Spinal cord (tissue), 10 donors: Measurements from ENCODE around the gene TTYH3. TPM values are rescaled to one million over a fixed set of nuclear protein-coding genes. Genes with fewer than 3 reads are reported as not detected.

Source experiments
- DNase-seq, 6 donors: peaks; one replicate each; pipeline versions ENCODE4 v3.0.0 to v3.0.0-alpha.2; 2013 to 2015; ENCODE audit warnings: low spot score in 6 of 6, low read depth in 4 of 6
- H3K27ac ChIP-seq: one replicate; pipeline ENCODE4 v1.5.1; 2013; ENCODE audit warnings: low read depth, low read length, control low read depth
- H3K27me3 ChIP-seq: one replicate; pipeline ENCODE4 v1.6.1; 2013; ENCODE audit warnings: low read length; ENCODE audit not compliant: control insufficient read depth, insufficient read depth
- H3K36me3 ChIP-seq: one replicate; pipeline ENCODE4 v1.6.1; 2013; ENCODE audit warnings: low read length; ENCODE audit not compliant: control insufficient read depth, insufficient read depth
- H3K4me1 ChIP-seq: one replicate; pipeline ENCODE4 v1.6.1; 2013; ENCODE audit warnings: low read length; ENCODE audit not compliant: control insufficient read depth, insufficient read depth
- H3K4me3 ChIP-seq: one replicate; pipeline ENCODE4 v1.5.1; 2013; ENCODE audit warnings: low read depth, low read length, control low read depth
- H3K9me3 ChIP-seq: one replicate; pipeline ENCODE4 v1.6.1; 2013; ENCODE audit warnings: low read length; ENCODE audit not compliant: control insufficient read depth, insufficient read depth
- WGBS: methylation state at CpG from one replicate; pipeline ENCODE4 v1.1.5; 2013; ENCODE audit warnings: missing lambda C conversion rate; ENCODE audit not compliant: insufficient coverage; 5-methylcytosine and 5-hydroxymethylcytosine counted together
- long read RNA-seq, 4 donors: transcript quantifications; one replicate each; lab custom pipeline, GENCODE V29; 2026
- polyA plus RNA-seq, 2 donors: library from polyadenylated mRNA; unstranded; fragments of 120-200 nt; gene quantifications; one replicate each; pipeline ENCODE4 v1.2.1, GENCODE V29; 2013; ENCODE audit not compliant: insufficient read length in 2 of 2
- total RNA-seq, 2 donors: library from RNA; depleted of rRNA in 1 of 2; stranded (reverse); fragments of 120-200 nt in 1 of 2; fragments of >200 nt in 1 of 2; gene quantifications; one replicate each; pipeline versions ENCODE4 v1.2.3 to v1.2.4, GENCODE V29; 2013 to 2014
- donor health status: healthy.

TTYH3 gene
- total RNA-seq (10 to 100 TPM; 26.1 to 31.8 TPM), polyA plus RNA-seq (100 to 1,000 TPM; 209 to 218 TPM)
- long read RNA-seq, donor 1, full-length matches to known transcripts: 32 of 38 reads
- long read RNA-seq, donor 1, partial matches to known transcripts: 6 of 38 reads
- long read RNA-seq, donor 1, other reads (novel, unspliced or antisense): 0 of 38 reads
- long read RNA-seq, donor 2, full-length matches to known transcripts: 21 of 54 reads
- long read RNA-seq, donor 2, partial matches to known transcripts: 33 of 54 reads
- long read RNA-seq, donor 2, other reads (novel, unspliced or antisense): 0 of 54 reads
- long read RNA-seq, donor 3, full-length matches to known transcripts: 15 of 98 reads
- long read RNA-seq, donor 3, partial matches to known transcripts: 83 of 98 reads
- long read RNA-seq, donor 3, other reads (novel, unspliced or antisense): 0 of 98 reads
- long read RNA-seq, donor 4, full-length matches to known transcripts: 23 of 38 reads
- long read RNA-seq, donor 4, partial matches to known transcripts: 15 of 38 reads
- long read RNA-seq, donor 4, other reads (novel, unspliced or antisense): 0 of 38 reads

DNA sequence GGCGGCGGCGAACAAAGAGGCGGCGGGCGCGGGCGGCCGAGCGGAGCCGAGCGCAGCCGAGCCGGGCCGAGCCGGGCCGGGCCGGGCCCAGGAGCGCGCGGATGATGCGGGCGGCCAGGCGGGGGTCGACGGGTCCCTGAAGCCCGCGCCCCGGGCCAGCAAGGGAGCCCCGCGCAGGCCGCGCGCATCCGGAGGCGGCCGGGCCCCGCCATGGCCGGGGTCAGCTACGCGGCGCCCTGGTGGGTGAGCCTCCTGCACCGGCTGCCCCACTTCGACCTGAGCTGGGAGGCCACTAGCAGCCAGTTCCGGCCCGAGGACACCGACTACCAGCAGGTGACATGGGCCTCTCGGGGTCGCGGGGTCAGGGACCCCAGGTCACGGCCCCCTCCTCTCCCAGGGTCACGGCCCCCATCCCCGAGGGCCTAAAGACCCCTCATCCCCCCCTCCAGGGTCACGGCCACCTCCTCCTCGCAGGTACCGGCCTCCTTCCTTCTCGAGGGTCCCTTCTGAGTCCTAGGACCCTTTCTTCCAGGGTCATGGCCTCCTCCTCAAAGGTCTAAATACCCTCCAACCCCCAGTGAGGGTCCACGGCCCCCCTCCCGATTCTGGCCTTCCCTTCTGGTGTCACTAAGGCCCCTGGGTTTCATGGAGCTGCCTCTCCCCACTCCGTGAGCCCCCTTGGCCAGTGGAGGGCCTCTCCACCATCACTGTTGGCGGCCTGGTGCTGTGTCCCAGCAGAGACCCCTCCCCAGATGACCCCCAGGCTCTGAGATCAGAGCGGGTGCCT, at the start of gene TTYH3:
TTYH3 (plus strand) TSS at position 41 of the 787 bp plus-strand sequence; CDS start at position 211, 170 bp downstream.
- peak in 1 of 6 donors; percentile 49 for DNase-seq
- WGBS: under 1% methylated on average over 62 of the region's 62 CpGs
- Histone ChIP-seq H3K4me3 (peak within 1 kb of the TSS; percentile 73), H3K4me1 (peaks cover 79% of the 10 kb centered on the region), H3K27me3 (no peaks in the 10 kb centered on the region), H3K36me3 (peaks cover 36% of the 10 kb centered on the region), H3K9me3 (no peaks in the 10 kb centered on the region), H3K27ac (peak within 1 kb of the TSS; percentile 89)

DNA sequence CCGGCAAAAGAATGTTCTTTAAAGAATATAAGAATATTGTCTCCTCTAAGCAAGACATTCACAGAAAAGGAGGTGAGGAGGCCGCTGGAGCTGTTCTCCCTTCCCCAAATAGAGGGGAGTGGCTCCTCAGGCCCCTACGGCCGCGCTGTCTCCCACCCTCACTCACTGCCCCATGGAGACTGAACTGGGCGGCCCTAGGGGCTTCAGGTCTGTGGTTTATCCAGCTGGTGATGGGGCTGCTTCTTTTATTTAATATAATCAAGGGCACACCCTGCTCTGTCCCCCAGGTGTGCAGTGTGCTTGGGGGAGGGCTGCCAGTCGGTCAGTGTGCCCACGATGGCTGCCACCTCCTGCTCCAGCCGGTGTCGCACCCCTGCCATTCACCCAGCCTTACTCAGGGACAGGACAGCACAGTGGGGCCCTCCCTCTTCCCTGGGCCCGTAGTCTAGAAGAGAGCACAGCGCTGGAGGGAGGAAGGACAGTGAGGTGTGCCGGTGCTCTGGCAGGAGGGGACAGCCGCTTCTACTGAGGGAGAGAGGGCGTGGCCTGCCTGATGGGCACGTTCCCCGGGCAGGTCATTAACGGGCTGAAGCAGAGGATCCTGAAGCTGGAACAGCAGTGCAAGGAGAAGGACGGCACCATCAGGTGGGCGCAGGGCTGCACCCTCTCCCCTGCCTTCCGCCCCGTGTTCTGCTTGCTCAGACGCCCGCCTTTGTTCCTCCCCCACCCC, 49.6 kb upstream of the TTYH3 start:
- no peaks in the 10 kb centered on the region for H3K9me3 ChIP-seq
- no peak overlapping the region for H3K4me3 ChIP-seq
- 66% methylated on average over 9 of the region's 24 CpGs for WGBS
- H3K4me1 ChIP-seq: peaks cover 5% of the 10 kb centered on the region
- DNase-seq: no peak
- H3K27ac ChIP-seq: no peak overlapping the region
- peaks cover 64% of the 10 kb centered on the region for H3K36me3 ChIP-seq
- H3K27me3 ChIP-seq: no peaks in the 10 kb centered on the region

GRCh38 chr7:2583798-2584580, 47.8 kb upstream of the TTYH3 start:
- DNase-seq: no peak
- H3K27ac ChIP-seq: no peak overlapping the region
- H3K4me1 ChIP-seq: peaks cover 5% of the 10 kb centered on the region
- H3K27me3 ChIP-seq: no peaks in the 10 kb centered on the region
- WGBS: 91% methylated on average over 32 of the region's 54 CpGs
- H3K9me3 ChIP-seq: no peaks in the 10 kb centered on the region
- peaks cover 69% of the 10 kb centered on the region for H3K36me3 ChIP-seq
- H3K4me3 ChIP-seq: no peak overlapping the region

GRCh38 chr7:2585446-2585845, 46.3 kb upstream of the TTYH3 start:
- 93% methylated on average over 19 of the region's 19 CpGs for WGBS
- H3K36me3 ChIP-seq: peaks cover 74% of the 10 kb centered on the region
- no peaks in the 10 kb centered on the region for H3K9me3 ChIP-seq
- no peaks in the 10 kb centered on the region for H3K27me3 ChIP-seq
- no peak overlapping the region for H3K4me3 ChIP-seq
- peaks cover 5% of the 10 kb centered on the region for H3K4me1 ChIP-seq
- H3K27ac ChIP-seq: no peak overlapping the region
- DNase-seq: no peak

DNA sequence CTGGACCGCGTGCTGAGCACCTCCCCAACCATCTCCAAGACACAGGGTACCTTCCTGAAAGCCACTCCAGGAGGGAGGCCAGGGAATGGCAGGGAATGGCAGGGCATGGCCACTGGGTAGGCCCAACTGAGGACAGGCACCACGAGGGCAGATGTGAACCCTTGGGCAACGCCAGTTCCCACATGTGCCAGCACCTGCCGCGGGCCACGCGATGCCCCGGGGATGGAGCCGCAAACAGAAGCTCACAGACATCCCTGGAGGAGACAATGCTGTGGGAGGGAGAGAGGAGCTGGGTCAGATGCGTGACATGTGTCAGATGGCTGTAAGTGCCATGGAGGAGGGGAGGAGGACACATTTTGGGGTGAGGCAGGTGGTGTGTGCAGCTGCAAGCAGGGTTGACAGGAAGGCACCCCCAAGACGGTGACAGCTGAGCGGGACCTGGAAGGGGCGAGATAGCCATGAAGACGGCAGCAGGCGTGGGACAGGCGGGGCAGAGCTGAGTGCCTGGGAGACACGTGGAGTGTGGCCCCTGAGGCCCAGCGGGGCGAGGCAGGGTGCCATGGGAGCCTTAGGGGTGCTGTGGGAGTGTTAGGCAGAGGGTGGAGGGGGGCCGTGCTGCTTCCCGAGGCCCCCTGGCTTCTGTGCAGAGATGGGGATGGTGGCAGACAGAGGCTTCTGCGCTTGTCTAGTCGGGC, 45.3 kb upstream of the TTYH3 start:
- Histone ChIP-seq H3K27ac (no peak overlapping the region), H3K4me1 (peaks cover 5% of the 10 kb centered on the region), H3K9me3 (no peaks in the 10 kb centered on the region), H3K36me3 (peaks cover 82% of the 10 kb centered on the region), H3K27me3 (no peaks in the 10 kb centered on the region), H3K4me3 (no peak overlapping the region)
- 91% methylated on average over 24 of the region's 24 CpGs for WGBS
- DNase-seq: no peak

- H3K9me3 ChIP-seq: no peaks in the 10 kb centered on the region
- H3K4me3 ChIP-seq: no peak overlapping the region
- DNase-seq: no peak
- H3K4me1 ChIP-seq: peaks cover 3% of the 10 kb centered on the region
- H3K27ac ChIP-seq: no peak overlapping the region
- H3K27me3 ChIP-seq: no peaks in the 10 kb centered on the region
- 81% methylated on average over 9 of the region's 9 CpGs for WGBS
- peaks cover 84% of the 10 kb centered on the region for H3K36me3 ChIP-seq
Measured at GRCh38 chr7:2587134-2587533, 44.7 kb upstream of the TTYH3 start.

GRCh38 chr7:2587778-2588177, 44.0 kb upstream of the TTYH3 start:
- DNase-seq: no peak
- Histone ChIP-seq H3K4me1 (no peaks in the 10 kb centered on the region), H3K36me3 (peaks cover 86% of the 10 kb centered on the region), H3K27me3 (no peaks in the 10 kb centered on the region), H3K27ac (no peak overlapping the region), H3K4me3 (no peak overlapping the region), H3K9me3 (no peaks in the 10 kb centered on the region)
- 89% methylated on average over 21 of the region's 21 CpGs for WGBS

DNA sequence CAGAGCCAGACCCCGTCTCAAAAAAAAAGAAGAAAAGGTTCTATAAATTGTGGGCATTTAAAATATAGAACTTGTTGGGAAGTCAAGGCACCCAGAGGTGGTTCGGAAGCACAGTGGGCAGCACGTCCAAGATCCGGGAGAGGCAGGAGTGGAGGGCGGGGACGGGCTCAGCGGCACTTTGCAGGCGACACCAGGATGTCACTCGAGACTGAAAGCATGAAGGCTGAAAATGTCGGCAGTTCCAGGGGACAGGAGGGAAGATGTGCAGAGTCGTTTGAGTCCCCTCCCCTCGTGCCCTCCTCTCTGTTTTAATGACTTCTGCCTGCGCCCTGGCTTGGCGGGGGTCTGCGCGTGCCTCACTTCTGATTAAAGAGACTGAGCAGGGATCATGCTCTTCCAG, 42.4 kb upstream of the TTYH3 start:
- WGBS: 85% methylated on average over 16 of the region's 16 CpGs
- no peaks in the 10 kb centered on the region for H3K27me3 ChIP-seq
- no peaks in the 10 kb centered on the region for H3K4me1 ChIP-seq
- peaks cover 96% of the 10 kb centered on the region for H3K36me3 ChIP-seq
- no peak overlapping the region for H3K27ac ChIP-seq
- no peaks in the 10 kb centered on the region for H3K9me3 ChIP-seq
- no peak overlapping the region for H3K4me3 ChIP-seq
- DNase-seq: no peak
